GM12878 (cell line): ENCODE data around the gene EDC4. TPM values are rescaled to one million over a fixed set of nuclear protein-coding genes. Genes with fewer than 3 reads are reported as not detected.

ENCODE experiments used
- ATAC-seq: fragments of 200-7000 bp; cut with Tn5 transposase; 3 replicates; pipeline ENCODE4 v1.9.1; 2020; ENCODE audit warnings: mild to moderate bottlenecking, moderate library complexity
- BruUV-seq: library from RNA; stranded (reverse); fragments of 400-500 nt; replicated peaks from 2 replicates; lab custom pipeline; 2021; lab: Mats Ljungman, UMichigan
- CTCF ChIA-PET: fragments of 300-600 bp; sonication (Branson Sonifier 250); formaldehyde crosslinking; extraction: SDS; loops from one replicate; lab custom pipeline; 2021; ENCODE audit warnings: inconsistent platforms; lab: Yijun Ruan, JAX
- POLR2A ChIA-PET: fragments of 350-600 bp; formaldehyde crosslinking; extraction: SDS; loops from one replicate; lab custom pipeline; 2021; ENCODE audit warnings: inconsistent platforms; lab: Charles Lee
- RAD21 ChIA-PET: fragments of 300-600 bp; sonication (Branson Sonifier 250); formaldehyde crosslinking; loops from one replicate; lab custom pipeline; 2023; ENCODE audit warnings: antibody characterized with exemption; ENCODE audit not compliant: unreplicated experiment; lab: Charles Lee
- SMC1A ChIA-PET: fragments of 300-600 bp; sonication (Branson Sonifier 250); formaldehyde crosslinking; loops from one replicate; lab custom pipeline; 2023; ENCODE audit not compliant: unreplicated experiment, uncharacterized antibody; lab: Charles Lee
- DNase-seq: peaks from one replicate; pipeline ENCODE4 v3.0.0-alpha.2; 2011; ENCODE audit warnings: low read depth, low spot score
- FAIRE-seq: peaks from 3 replicates; lab custom pipeline; 2011; peaks lifted over from hg19 to GRCh38; lab: Jason Lieb, UNC
- H2AFZ ChIP-seq: 2 replicates; pipeline ENCODE4 v1.6.0; 2011; ENCODE audit warnings: low read depth, low read length, control low read depth; ENCODE audit not compliant: control insufficient read depth
- H3K27ac ChIP-seq: 2 replicates; pipeline ENCODE4 v1.5.1; 2011; ENCODE audit warnings: control low read depth; ENCODE audit not compliant: control insufficient read depth, insufficient read depth
- H3K27me3 ChIP-seq, 2 experiments: replicated peaks in 1 of 2; 2 replicates each; pipeline versions ENCODE4 v1.6.0 to v1.6.1; 2011; ENCODE audit warnings: low read length in 1 of 2; ENCODE audit not compliant: control insufficient read depth in 2 of 2, insufficient read depth in 2 of 2
- H3K36me3 ChIP-seq, 2 experiments: 2 replicates each; pipeline ENCODE4 v1.5.1; 2011; ENCODE audit warnings: low read length in 1 of 2; ENCODE audit not compliant: control insufficient read depth in 2 of 2, insufficient read depth in 2 of 2
- H3K4me1 ChIP-seq: 2 replicates; pipeline ENCODE4 v1.6.1; 2011; ENCODE audit warnings: mild to moderate bottlenecking, low read length, moderate library complexity, mixed read lengths; ENCODE audit not compliant: control insufficient read depth, insufficient read depth
- H3K4me2 ChIP-seq: 2 replicates; pipeline ENCODE4 v1.6.0; 2011; ENCODE audit warnings: control low read depth; ENCODE audit not compliant: control insufficient read depth, insufficient read depth
- H3K4me3 ChIP-seq: fragments of 200-600 bp; sonication (generic); 2 replicates; pipeline ENCODE4 v1.5.1; 2016
- H3K79me2 ChIP-seq: 2 replicates; pipeline ENCODE4 v1.6.0; 2011; ENCODE audit warnings: low read length; ENCODE audit not compliant: control insufficient read depth, insufficient read depth
- H3K9ac ChIP-seq: 2 replicates; pipeline ENCODE4 v1.8.0; 2011; ENCODE audit warnings: low read length, control low read depth, mixed read lengths; ENCODE audit not compliant: control insufficient read depth, insufficient read depth
- H3K9me3 ChIP-seq: replicated peaks from 3 replicates; pipeline ENCODE4 v1.5.1; 2011; ENCODE audit warnings: mild to moderate bottlenecking, low read length; ENCODE audit not compliant: control insufficient read depth, insufficient read depth
- H4K20me1 ChIP-seq: 2 replicates; pipeline ENCODE4 v1.6.0; 2011; ENCODE audit not compliant: control insufficient read depth, insufficient read depth
- ATF7 ChIP-seq: fragments of 450-650 bp; IDR thresholded peaks from 2 replicates; pipeline ENCODE4 v1.6.1; 2016; ENCODE audit warnings: low read depth, mild to moderate bottlenecking
- CHD4 ChIP-seq: fragments of 200-600 bp; sonication (generic); IDR thresholded peaks from 2 replicates; pipeline ENCODE4 v1.6.1; 2016; ENCODE audit warnings: mild to moderate bottlenecking
- CREM ChIP-seq: IDR thresholded peaks from 2 replicates; pipeline ENCODE4 v1.6.1; 2014; ENCODE audit warnings: antibody characterized with exemption, low read depth
- EED ChIP-seq: sonication (generic); IDR thresholded peaks from 2 replicates; pipeline ENCODE4 v1.6.1; 2016; ENCODE audit warnings: antibody characterized with exemption, low read depth
- HDGF ChIP-seq: fragments of 450-650 bp; IDR thresholded peaks from 2 replicates; pipeline ENCODE4 v1.6.1; 2016; ENCODE audit warnings: antibody characterized with exemption
- KAT2A ChIP-seq: conservative IDR thresholded peaks from 2 replicates; pipeline ENCODE4 v1.6.1; 2011; ENCODE audit warnings: low read depth, low read length; ENCODE audit not compliant: control insufficient read depth
- NFIC ChIP-seq: IDR thresholded peaks from 2 replicates; pipeline ENCODE4 v1.6.1; 2012; ENCODE audit warnings: low read depth, mild to moderate bottlenecking, inconsistent platforms, low read length, moderate library complexity
- NFXL1 ChIP-seq: fragments of 450-650 bp; IDR thresholded peaks from 2 replicates; pipeline ENCODE4 v1.6.1; 2017; ENCODE audit warnings: antibody characterized with exemption, mild to moderate bottlenecking, borderline replicate concordance
- NR2C1 ChIP-seq: fragments of 450-650 bp; IDR thresholded peaks from 2 replicates; pipeline ENCODE4 v1.6.1; 2017; ENCODE audit warnings: antibody characterized with exemption, mild to moderate bottlenecking, moderate library complexity
- RELA ChIP-seq: fragments of 450-650 bp; IDR thresholded peaks from 2 replicates; pipeline ENCODE4 v1.8.0; 2014; ENCODE audit warnings: borderline replicate concordance; ENCODE audit not compliant: partially characterized antibody
- RUNX3 ChIP-seq: IDR thresholded peaks from 2 replicates; pipeline ENCODE4 v1.6.1; 2012; ENCODE audit warnings: low read length, inconsistent platforms
- SUPT20H ChIP-seq: IDR thresholded peaks from 2 replicates; pipeline ENCODE4 v1.6.1; 2011; ENCODE audit warnings: low read depth, mild to moderate bottlenecking, low read length, moderate library complexity, borderline replicate concordance; ENCODE audit not compliant: control insufficient read depth
- TCF3 ChIP-seq: IDR thresholded peaks from 2 replicates; pipeline ENCODE4 v1.6.1; 2012; ENCODE audit warnings: low read depth, mild to moderate bottlenecking, low read length, borderline replicate concordance; ENCODE audit not compliant: insufficient read depth
- YY1 ChIP-seq: IDR thresholded peaks from 2 replicates; pipeline ENCODE4 v1.6.1; 2011; ENCODE audit warnings: low read depth, mild to moderate bottlenecking, low read length
- WGBS: methylation state at CpG from one replicate; pipeline ENCODE4 v1.1.6; 2016; ENCODE audit warnings: low lambda C conversion rate; ENCODE audit not compliant: insufficient replicate concordance, insufficient coverage; ENCODE audit errors: missing lambda C conversion rate; 5-methylcytosine and 5-hydroxymethylcytosine counted together
- in situ Hi-C: fragments of 300-500 bp; cut with MboI; formaldehyde crosslinking; loops from 9 replicates; pipeline ENCODE4 v1.14.3; 2018; ENCODE audit warnings: mixed read lengths
- intact Hi-C: fragments of 100-400 bp; cut with micrococcal nuclease; formaldehyde crosslinking; loops from one replicate; pipeline ENCODE4 v1.14.2; 2022; ENCODE audit not compliant: unreplicated experiment
- polyA plus RNA-seq, 11 experiments: library from polyadenylated mRNA; depleted of rRNA in 4 of 11; unstranded in 6 of 11; stranded (reverse) in 5 of 11; fragments of >200 nt; fragmentation: Nextera tagmentation in 4 of 11; fragmentation: Illumina TruSeq in 1 of 11; extraction: Ambion mirVana in 4 of 11; extraction: Trizol in 1 of 11; gene quantifications; 1 replicate in 1 of 11; 2 replicates in 10 of 11; pipeline versions ENCODE4 v1.2.1 to v1.2.3, GENCODE V29; 2011 to 2016; ENCODE audit warnings: inconsistent platforms in 2 of 11, missing spikeins in 2 of 11, low read depth in 1 of 11
- total RNA-seq, 4 experiments: library from RNA; depleted of rRNA in 3 of 4; stranded (reverse); fragments of >200 nt in 3 of 4; fragmentation: Illumina TruSeq in 1 of 4; extraction: Trizol in 1 of 4; gene quantifications; 2 replicates each; pipeline versions ENCODE4 v1.2.1 to v1.2.3, GENCODE V29; 2013 to 2021
- TF ChIP-seq, protein P1 (sequence below): fragments of 450-650 bp; IDR thresholded peaks from 2 replicates; pipeline ENCODE4 v1.6.1; 2017; ENCODE audit warnings: mild to moderate bottlenecking

Gene EDC4
- total and polyA plus RNA-seq, 10 of the 15 experiments (the other 5 are each of a cell fraction or from before 2014, with no cell fraction given): 1.2 to 86.0 (median 53.4) TPM

DNA sequence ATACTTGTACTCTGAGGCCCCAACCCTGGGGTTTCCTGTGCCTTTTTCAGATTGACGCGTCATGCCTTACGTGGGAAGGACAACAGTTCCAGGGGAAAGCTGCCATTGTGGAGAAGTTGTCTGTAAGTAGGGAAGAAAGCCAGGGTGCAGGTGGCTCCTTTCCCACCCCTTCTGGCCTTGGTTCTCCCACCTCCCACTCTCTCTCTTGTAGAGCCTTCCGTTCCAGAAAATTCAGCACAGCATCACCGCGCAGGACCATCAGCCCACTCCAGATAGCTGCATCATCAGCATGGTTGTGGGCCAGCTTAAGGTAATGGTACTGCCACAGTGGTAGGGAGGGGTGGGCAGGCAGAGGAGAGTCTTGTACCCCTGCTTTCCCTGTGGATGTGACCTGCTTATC lies 4.6 kb upstream of the EDC4 start:
- RAD21 ChIA-PET: interaction anchor here (0.7 kb wide), 1 partner anchor 53 kb away, joined by 3 read pairs; no protein-coding TSS in a partner anchor
- POLR2A ChIA-PET: interaction anchor here (0.8 kb wide), 1 partner anchor 11 kb away, joined by 3 read pairs; no protein-coding TSS in a partner anchor
- no peak for TF ChIP-seq NFXL1
- no peak for TF ChIP-seq CREM
- TF ChIP-seq HDGF: no peak
- TF ChIP-seq, protein P1, sequence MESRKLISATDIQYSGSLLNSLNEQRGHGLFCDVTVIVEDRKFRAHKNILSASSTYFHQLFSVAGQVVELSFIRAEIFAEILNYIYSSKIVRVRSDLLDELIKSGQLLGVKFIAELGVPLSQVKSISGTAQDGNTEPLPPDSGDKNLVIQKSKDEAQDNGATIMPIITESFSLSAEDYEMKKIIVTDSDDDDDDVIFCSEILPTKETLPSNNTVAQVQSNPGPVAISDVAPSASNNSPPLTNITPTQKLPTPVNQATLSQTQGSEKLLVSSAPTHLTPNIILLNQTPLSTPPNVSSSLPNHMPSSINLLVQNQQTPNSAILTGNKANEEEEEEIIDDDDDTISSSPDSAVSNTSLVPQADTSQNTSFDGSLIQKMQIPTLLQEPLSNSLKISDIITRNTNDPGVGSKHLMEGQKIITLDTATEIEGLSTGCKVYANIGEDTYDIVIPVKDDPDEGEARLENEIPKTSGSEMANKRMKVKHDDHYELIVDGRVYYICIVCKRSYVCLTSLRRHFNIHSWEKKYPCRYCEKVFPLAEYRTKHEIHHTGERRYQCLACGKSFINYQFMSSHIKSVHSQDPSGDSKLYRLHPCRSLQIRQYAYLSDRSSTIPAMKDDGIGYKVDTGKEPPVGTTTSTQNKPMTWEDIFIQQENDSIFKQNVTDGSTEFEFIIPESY: no peak
- Histone ChIP-seq H3K79me2 (peaks cover 4% of the 10 kb centered on the region), H3K9me3 (no peaks in the 10 kb centered on the region), H3K9ac (no peak overlapping the region), H3K27me3 (no peaks in the 10 kb centered on the region), H4K20me1 (no peaks in the 10 kb centered on the region), H3K27ac (no peak overlapping the region), H3K4me3 (no peak overlapping the region), H3K4me2 (no peak overlapping the region), H3K4me1 (peaks cover 4% of the 10 kb centered on the region), H3K36me3 (peaks cover 18 to 29% of the 10 kb centered on the region in 2 experiments), H2AFZ (no peak overlapping the region)
- no TSS peak for BruUV-seq
- WGBS: 96% methylated on average over 6 of the region's 6 CpGs
- CTCF ChIA-PET: interaction anchor here (0.6 to 0.7 kb wide), 2 partner anchors 52 to 65 kb away, joined by 3 read pairs; no protein-coding TSS in a partner anchor
- intact Hi-C loops (no loop called here), in situ Hi-C loops (no loop called here)
- ATAC-seq (no peak), DNase-seq (no peak), FAIRE-seq (no peak)
- SMC1A ChIA-PET: no interaction called here

DNA sequence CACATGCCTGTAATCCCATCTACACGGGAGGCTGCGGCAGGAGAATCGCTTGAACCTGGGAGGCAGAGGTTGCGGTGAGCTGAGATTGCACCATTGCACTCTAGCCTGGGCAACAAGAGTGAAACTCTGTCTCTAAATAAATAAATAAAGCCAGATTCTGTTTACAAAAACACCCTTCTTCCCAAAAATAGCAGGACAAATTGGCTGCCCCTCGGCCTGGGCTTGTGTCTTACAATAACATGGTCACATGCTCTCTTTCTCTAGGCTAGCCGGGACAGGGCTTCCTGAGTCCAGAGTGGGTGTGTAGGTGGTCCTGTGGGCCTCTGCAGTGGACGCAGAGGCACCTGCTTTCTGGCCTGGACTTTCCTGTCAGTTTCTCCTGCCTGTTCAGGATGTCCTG lies 3.2 kb upstream of the EDC4 start:
- ChIA-PET SMC1A (interaction anchor here (1.0 kb wide), 1 partner anchor 63 kb away, joined by 3 read pairs; no protein-coding TSS in a partner anchor), CTCF (interaction anchor here (1.1 to 1.3 kb wide), 2 partner anchors 9 to 53 kb away, joined by 3 to 4 read pairs; no protein-coding TSS in a partner anchor), RAD21 (no interaction called here), POLR2A (interaction anchor here (0.6 to 2.0 kb wide), 2 partner anchors 99 to 222 kb away, joined by 4 read pairs; partner anchors contain the start of gene SLC12A4)
- BruUV-seq: no TSS peak
- H3K27ac ChIP-seq: no peak overlapping the region
- intact Hi-C loops: no loop called here
- no peak overlapping the region for H3K4me3 ChIP-seq
- H3K4me1 ChIP-seq: peaks cover 7% of the 10 kb centered on the region
- peaks cover 16 to 29% of the 10 kb centered on the region in 2 experiments for H3K36me3 ChIP-seq
- no peaks in the 10 kb centered on the region for H3K27me3 ChIP-seq
- H4K20me1 ChIP-seq: peaks cover 4% of the 10 kb centered on the region; the same call in 1 of the 2 replicates
- H3K4me2 ChIP-seq: no peak overlapping the region
- H3K79me2 ChIP-seq: peaks cover 18% of the 10 kb centered on the region
- no peaks in the 10 kb centered on the region for H3K9me3 ChIP-seq
- DNase-seq: no peak
- ATAC-seq: no peak
- in situ Hi-C loops: no loop called here
- H3K9ac ChIP-seq: no peak overlapping the region
- H2AFZ ChIP-seq: no peak overlapping the region
- WGBS: 88% methylated on average over 7 of the region's 7 CpGs
- FAIRE-seq: no peak
- TF ChIP-seq ATF7 (no peak), NFIC (no peak), CHD4 (no peak), RUNX3 (no peak), NR2C1 (no peak), RELA (no peak), EED (no peak), SUPT20H (no peak), YY1 (no peak), KAT2A (no peak), TCF3 (no peak)
